ES-I3 (cell line): ENCODE results near the gene INPP5A.

Experiments
- H3K36me3 ChIP-seq: 2 replicates; pipeline ENCODE4 v1.6.1; 2013; ENCODE audit warnings: mild to moderate bottlenecking, low read length, control low read depth, moderate library complexity; ENCODE audit not compliant: insufficient read depth
- H3K4me1 ChIP-seq: 2 replicates; pipeline ENCODE4 v1.6.1; 2013; ENCODE audit warnings: mild to moderate bottlenecking, control low read depth, low read length; ENCODE audit not compliant: insufficient read depth
- H3K9ac ChIP-seq: 2 replicates; pipeline ENCODE4 v1.6.1; 2013; ENCODE audit warnings: low read depth, mild to moderate bottlenecking, low read length, moderate library complexity
- H3K9me3 ChIP-seq: 2 replicates; pipeline ENCODE4 v1.6.1; 2013; ENCODE audit warnings: mild to moderate bottlenecking, low read length, moderate library complexity; ENCODE audit not compliant: control insufficient read depth, insufficient read depth

INPP5A gene

GRCh38 chr10:132510174-132510611, 27.4 kb upstream of the INPP5A start:
- Histone ChIP-seq H3K9ac (no peak overlapping the region), H3K9me3 (no peaks in the 10 kb centered on the region), H3K36me3 (no peaks in the 10 kb centered on the region), H3K4me1 (no peaks in the 10 kb centered on the region)

- Histone ChIP-seq H3K9me3 (no peaks in the 10 kb centered on the region), H3K4me1 (peaks cover 2% of the 10 kb centered on the region; the same call in 1 of the 2 replicates), H3K36me3 (no peaks in the 10 kb centered on the region), H3K9ac (no peak overlapping the region)
Observed at GRCh38 chr10:132511121-132512051, 26.2 kb upstream of the INPP5A start.

GRCh38 chr10:132512052-132512442, 25.5 kb upstream of the INPP5A start:
- no peak overlapping the region for H3K9ac ChIP-seq
- peaks cover 8% of the 10 kb centered on the region; the same call in 1 of the 2 replicates for H3K4me1 ChIP-seq
- H3K36me3 ChIP-seq: no peaks in the 10 kb centered on the region
- H3K9me3 ChIP-seq: no peaks in the 10 kb centered on the region

GRCh38 chr10:132512693-132513345, 24.8 kb upstream of the INPP5A start:
- Histone ChIP-seq H3K4me1 (peaks cover 8% of the 10 kb centered on the region; the same call in 1 of the 2 replicates), H3K36me3 (no peaks in the 10 kb centered on the region), H3K9me3 (no peaks in the 10 kb centered on the region), H3K9ac (no peak overlapping the region)

DNA sequence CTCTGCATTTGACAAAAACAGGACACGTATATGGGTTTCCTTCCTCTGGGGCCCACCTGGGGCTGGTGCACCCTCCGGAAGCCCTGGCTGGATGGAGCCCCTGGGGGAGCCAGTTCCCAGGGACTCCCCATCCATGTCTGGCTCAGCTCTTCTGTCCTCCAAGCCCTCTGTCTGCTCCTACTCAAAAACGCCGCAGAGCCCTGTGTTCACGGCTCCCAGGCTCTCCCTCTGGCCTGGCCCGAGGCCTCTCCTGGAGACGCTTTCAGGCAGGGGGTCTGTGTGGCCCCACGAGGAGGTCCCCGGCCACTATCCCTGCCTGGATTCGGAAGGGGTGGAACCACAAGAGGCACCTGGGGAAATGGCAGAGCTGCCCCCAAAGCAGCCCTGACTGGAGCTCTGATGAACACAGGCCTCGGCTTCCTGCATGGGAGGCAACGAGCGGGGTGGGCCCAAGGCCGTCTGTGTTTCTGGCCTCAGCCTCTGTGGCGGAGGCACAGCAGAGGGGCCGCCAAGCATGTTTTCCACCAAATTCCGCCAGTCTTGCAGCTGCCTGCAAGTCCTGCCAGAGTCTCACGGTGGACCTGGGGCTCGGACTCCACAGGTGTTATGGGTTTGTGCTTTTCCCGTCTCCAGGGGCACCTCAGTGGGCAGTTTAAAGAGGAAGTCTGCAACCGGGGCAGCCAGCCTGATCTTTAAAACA, 22.6 kb upstream of the INPP5A start:
- Histone ChIP-seq H3K9me3 (no peaks in the 10 kb centered on the region), H3K9ac (no peak overlapping the region; the same call in 1 of the 2 replicates), H3K4me1 (peaks cover 8% of the 10 kb centered on the region; the same call in 1 of the 2 replicates), H3K36me3 (no peaks in the 10 kb centered on the region)

DNA sequence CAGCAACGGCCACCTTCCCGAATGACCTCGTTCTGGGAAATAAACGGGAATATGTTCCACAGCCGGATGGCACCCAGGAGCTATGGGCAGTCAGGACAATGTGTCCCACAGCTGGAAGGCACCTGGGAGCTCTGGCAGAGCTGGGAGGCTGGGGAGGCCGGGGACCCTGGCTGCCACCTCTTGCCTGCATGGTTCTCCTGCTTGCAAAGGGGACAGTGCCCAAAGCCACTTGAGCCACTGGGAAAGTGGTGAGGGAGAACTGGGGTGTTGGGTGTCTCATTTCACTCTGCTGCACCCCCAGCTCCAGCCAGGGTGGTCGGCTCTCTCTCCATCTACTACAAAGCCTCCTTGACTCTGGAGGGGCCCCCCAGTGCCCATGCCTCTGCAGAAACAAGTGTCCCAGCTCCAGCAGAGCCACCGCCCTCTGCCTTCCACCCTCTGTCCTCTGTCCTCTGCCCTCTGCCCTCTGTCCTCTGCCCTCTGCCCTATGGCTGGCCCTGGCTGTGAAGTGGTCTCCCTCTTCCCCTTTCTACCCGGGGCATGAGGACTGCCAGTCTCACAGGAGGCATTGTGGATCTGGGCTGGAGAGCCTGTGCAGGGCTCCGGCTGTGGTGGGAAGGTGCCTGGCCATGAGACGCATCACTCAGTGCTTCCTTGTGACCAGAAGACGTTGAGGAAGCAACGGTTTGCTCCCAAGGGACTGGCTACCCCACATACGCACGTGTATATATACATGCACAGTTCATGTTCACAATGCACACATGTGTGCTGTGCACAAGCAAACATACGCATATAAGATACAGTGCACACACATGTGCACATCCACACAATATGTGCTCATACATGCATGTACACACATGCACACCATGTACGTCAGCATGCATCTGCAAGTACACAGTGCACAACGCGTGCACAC, 21.5 kb upstream of the INPP5A start:
- Histone ChIP-seq H3K36me3 (no peaks in the 10 kb centered on the region), H3K4me1 (peaks cover 8% of the 10 kb centered on the region; the same call in 1 of the 2 replicates), H3K9me3 (no peaks in the 10 kb centered on the region), H3K9ac (peak overlapping the region; percentile 32; the same call in 1 of the 2 replicates)

DNA sequence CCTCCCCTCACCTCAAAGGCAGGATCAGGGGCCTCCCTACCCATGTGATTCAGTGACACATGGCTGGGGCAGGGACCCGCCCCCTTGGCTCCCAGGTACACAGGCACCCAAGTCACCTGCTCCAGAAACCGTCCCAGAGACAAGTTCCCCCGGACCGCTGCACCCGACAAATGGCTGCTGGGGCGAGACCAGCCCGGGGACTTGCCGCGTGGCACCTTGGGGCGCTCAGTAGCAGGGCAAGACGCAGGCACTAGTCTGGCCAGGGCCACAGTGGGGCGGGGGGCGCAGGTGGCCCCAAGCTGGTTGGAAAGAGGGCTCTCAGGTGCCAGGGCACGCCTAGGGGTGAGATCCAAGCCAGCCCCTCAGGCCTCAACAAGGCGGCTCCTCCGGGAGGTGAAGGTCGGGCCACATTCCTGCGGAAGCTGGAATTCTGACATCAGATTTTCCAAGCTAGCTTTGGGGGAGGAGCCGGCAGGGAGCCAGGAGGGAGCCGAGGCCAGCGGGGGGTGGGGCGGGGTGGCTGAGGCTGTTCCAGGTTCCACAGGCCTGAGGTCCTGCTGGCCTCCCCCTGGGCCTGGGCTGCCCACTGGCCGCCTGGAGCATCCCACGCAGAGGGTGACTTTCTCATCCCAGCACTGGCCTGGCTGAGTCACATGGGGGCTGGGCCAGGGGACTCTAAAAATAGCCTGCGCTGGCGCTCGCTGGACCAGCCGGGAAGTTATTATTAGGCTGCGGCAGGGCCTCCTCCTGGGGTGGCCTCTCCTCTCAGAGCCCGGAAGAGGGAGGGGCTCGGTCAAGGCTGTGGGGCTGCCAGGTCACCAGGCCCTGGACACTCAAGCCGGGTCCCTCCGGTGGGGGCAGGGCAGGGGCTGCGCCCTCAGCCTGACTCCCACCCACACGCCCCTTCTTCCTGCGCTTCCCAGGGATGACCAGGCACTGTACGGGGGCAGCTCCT, 20.5 kb upstream of the INPP5A start:
- Histone ChIP-seq H3K36me3 (no peaks in the 10 kb centered on the region), H3K9me3 (no peaks in the 10 kb centered on the region), H3K9ac (peak overlapping the region; percentile 33), H3K4me1 (peaks cover 8% of the 10 kb centered on the region; the same call in 1 of the 2 replicates)

DNA sequence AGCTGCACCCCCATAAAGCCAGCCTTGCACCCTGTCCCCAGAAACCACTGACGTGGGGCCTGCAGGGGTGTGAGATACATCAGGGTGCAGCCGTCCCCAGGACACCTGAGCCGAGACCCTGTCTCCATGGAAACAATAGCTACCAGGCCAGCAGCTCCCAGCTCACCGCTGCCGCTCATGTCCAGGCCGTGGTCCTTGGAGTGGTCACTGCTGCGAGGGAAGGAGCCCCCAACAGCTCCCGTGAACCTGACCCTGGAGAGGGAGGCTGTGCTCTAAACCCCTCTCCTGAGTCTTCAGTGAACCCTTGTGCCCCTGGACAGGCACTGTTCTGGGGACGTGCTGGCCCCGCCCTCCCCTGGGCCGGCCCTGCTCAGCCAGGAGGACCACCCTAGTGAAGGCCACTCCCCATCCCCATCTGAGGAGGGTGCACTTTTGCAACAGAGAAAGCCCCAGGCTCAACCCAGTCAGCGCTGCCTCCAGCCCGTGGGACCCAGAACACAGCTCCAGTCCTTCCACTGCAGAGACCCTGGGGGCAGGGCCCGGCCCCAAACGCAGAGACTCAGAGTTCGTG, 19.6 kb upstream of the INPP5A start:
- peak overlapping the region; percentile 33 for H3K9ac ChIP-seq
- peaks cover 8% of the 10 kb centered on the region; the same call in 1 of the 2 replicates for H3K4me1 ChIP-seq
- no peaks in the 10 kb centered on the region for H3K9me3 ChIP-seq
- H3K36me3 ChIP-seq: no peaks in the 10 kb centered on the region

- Histone ChIP-seq H3K36me3 (no peaks in the 10 kb centered on the region), H3K9me3 (no peaks in the 10 kb centered on the region), H3K9ac (peak overlapping the region; percentile 33), H3K4me1 (peaks cover 8% of the 10 kb centered on the region; the same call in 1 of the 2 replicates)
Observed at GRCh38 chr10:132518572-132519381, 18.8 kb upstream of the INPP5A start.

DNA sequence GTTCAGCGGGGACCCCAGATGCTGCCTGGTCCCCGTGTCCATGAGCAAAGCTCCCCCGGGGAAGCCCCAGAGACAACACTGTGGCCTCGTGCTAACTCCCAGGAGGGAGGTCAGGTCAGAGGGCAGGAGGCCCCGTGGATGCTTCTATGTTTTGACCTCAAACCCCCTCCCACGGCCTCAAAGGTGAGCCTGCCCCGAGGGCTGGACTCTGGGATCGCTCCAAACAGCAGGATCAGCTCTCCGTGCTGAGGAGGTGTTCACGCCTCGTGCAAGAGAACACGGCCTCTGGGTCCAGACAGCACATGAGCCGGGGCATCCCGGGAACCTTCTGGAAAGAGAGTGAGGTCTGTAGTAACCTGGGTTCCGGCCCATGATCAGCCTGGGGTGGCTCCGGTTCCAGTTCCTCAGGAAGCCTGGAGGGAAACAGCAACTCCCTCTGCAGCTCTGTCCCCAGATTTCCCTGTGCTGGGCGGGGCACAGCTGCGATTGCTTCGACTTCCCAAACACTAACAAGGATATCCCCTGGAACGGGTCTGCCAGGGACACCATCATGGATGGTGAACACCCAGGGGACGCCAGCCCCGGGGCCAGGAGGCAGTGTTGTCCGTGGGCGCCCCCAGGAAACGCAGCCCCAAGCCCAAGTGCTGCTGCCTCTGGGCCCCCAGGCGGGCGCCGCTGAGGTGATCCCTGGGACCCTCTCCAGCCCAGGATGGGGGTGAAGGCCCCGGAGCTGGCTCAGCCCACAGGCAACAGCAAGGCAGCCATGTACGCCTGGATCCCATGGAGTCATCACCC, 18.0 kb upstream of the INPP5A start:
- H3K9me3 ChIP-seq: no peaks in the 10 kb centered on the region
- H3K4me1 ChIP-seq: peaks cover 8% of the 10 kb centered on the region; the same call in 1 of the 2 replicates
- H3K9ac ChIP-seq: peak overlapping the region; percentile 33; the same call in 1 of the 2 replicates
- H3K36me3 ChIP-seq: no peaks in the 10 kb centered on the region

DNA sequence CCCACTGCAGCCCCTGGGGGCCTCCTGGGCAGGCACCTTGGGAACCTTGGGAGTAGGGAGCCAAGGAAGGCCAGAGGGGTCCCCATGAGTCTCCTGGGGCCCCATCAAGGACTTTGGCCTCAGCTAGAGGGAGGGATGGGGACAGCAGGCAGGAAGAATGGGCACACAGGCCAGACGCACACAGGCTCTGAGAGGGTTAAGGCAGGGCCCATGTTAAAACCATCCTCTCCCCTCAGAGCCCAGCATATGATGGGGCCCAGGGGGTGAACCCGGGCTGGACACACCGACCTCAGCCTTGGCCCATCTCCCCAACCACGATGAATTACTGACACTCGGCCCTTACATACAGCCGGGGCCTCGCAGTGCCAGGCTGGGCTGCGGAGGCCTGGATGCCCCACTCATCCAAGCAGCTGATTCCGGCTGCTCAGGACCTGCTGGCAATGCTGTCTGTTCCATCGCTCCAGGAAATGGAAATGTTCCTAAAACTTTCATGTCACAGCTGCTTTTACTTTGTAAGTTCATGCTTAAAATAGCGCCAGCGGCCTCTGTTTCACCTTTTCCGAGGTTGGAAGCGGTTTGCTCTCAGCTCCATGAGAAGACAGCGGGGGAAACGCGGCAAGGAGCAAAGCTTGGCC, 17.3 kb upstream of the INPP5A start:
- H3K9ac ChIP-seq: no peak overlapping the region
- H3K9me3 ChIP-seq: no peaks in the 10 kb centered on the region
- H3K36me3 ChIP-seq: no peaks in the 10 kb centered on the region
- H3K4me1 ChIP-seq: peaks cover 8% of the 10 kb centered on the region; the same call in 1 of the 2 replicates
